Measurements from ENCODE around the gene ZNF516.

ZNF516 gene

GRCh38 chr18:76365561-76365960 lies 129.5 kb downstream of the ZNF516 start:
- Histone ChIP-seq H3K27me3 (ENCODE audit: control insufficient read depth in 1 of 2, insufficient read depth in 2 of 2, low read length in 2 of 2) (no peaks in the 10 kb centered on the region), H3K9me3 (ENCODE audit: control insufficient read depth in 1 of 2, low read length in 2 of 2) (no peaks in the 10 kb centered on the region), H3K36me3 (ENCODE audit: control insufficient read depth in 1 of 2, insufficient read depth in 2 of 2, low read length in 2 of 2) (peaks cover 23 to 37% of the 10 kb centered on the region in 2 donors), H3K4me1 (ENCODE audit: control insufficient read depth in 1 of 2, insufficient read depth in 2 of 2, low read length in 2 of 2) (peaks cover 0 to 4% of the 10 kb centered on the region in 2 donors), H3K9ac (ENCODE audit: low read depth in 1 of 2, low read length in 2 of 2) (no peak overlapping the region), H3K27ac (ENCODE audit: low read depth, low read length) (no peak overlapping the region), H3K4me3 (ENCODE audit: low read depth in 1 of 2, low read length in 2 of 2) (no peak overlapping the region)

- H3K4me3 ChIP-seq (ENCODE audit: low read depth in 1 of 2, low read length in 2 of 2), result no peak overlapping the region
- H3K9me3 ChIP-seq (ENCODE audit: control insufficient read depth in 1 of 2, low read length in 2 of 2), result no peaks in the 10 kb centered on the region
- H3K27me3 ChIP-seq (ENCODE audit: control insufficient read depth in 1 of 2, insufficient read depth in 2 of 2, low read length in 2 of 2), result no peaks in the 10 kb centered on the region
- H3K9ac ChIP-seq (ENCODE audit: low read depth in 1 of 2, low read length in 2 of 2), result no peak overlapping the region
- no peak overlapping the region for H3K27ac ChIP-seq (ENCODE audit: low read depth, low read length)
- peaks cover 0 to 4% of the 10 kb centered on the region in 2 donors for H3K4me1 ChIP-seq (ENCODE audit: control insufficient read depth in 1 of 2, insufficient read depth in 2 of 2, low read length in 2 of 2)
- H3K36me3 ChIP-seq (ENCODE audit: control insufficient read depth in 1 of 2, insufficient read depth in 2 of 2, low read length in 2 of 2), result peaks cover 15 to 27% of the 10 kb centered on the region in 2 donors
These were observed 130.5 kb downstream of the ZNF516 start for GRCh38 chr18:76364282-76365259.

DNA sequence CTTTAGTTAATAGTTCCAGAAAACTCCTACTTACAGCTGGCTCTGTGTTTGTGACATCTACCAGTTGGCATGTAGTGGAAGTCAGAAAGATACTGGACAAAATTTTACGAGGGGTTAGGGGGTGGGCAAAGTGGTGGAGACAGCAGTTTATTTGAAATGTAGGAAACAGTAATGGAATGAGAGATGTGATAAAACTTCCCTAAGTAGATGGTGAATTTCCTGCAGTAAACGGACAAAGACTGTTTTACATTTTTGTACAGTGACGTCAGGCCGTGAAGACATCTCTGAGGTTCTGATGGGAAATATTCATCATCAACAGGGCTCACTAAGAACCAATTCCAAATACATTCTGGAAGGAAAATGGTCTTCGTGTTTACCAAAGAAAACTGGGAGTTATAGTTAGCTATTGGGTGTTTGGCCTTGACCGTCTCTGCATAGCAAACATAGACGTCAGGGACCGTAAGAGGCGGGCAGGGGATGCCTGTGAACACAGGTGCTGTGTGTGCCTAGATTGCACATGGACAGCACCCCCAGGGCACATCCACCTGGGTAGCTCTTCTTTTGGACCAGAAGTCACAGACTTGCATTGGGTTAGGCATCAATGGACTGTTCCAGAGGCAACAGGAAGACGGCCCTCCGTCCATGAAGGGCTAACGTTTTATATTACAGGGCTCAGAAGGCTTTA lies 131.5 kb downstream of the ZNF516 start:
- H3K4me3 ChIP-seq (ENCODE audit: low read depth in 1 of 2, low read length in 2 of 2), result no peak overlapping the region
- no peaks in the 10 kb centered on the region for H3K9me3 ChIP-seq (ENCODE audit: control insufficient read depth in 1 of 2, low read length in 2 of 2)

DNA sequence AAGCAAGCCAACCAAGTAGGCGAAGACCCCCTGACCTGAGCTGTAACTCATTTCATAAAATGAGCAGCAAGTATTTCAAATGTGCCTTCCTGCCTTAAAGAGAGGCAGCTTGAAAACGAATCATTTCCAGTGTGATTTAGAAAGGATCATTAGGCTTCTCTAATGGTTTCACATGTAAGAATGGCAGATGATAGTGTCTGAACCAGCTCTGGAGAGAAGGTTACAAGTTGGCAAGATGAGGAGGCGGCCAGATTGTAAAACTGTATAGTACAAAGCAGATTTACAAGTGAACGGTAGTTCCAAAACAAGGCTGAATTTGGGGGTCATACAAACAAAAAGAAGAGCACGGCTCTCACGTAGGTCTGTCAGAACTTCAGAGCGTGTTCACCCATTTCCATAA lies 132.4 kb downstream of the ZNF516 start:
- H3K9ac ChIP-seq (ENCODE audit: low read depth in 1 of 2, low read length in 2 of 2), result no peak overlapping the region
- peaks cover 15 to 32% of the 10 kb centered on the region in 2 donors for H3K36me3 ChIP-seq (ENCODE audit: control insufficient read depth in 1 of 2, insufficient read depth in 2 of 2, low read length in 2 of 2)
- H3K27ac ChIP-seq (ENCODE audit: low read depth, low read length), result no peak overlapping the region
- H3K9me3 ChIP-seq (ENCODE audit: control insufficient read depth in 1 of 2, low read length in 2 of 2), result no peaks in the 10 kb centered on the region
- peaks cover 0 to 4% of the 10 kb centered on the region in 2 donors for H3K4me1 ChIP-seq (ENCODE audit: control insufficient read depth in 1 of 2, insufficient read depth in 2 of 2, low read length in 2 of 2)
- no peaks in the 10 kb centered on the region for H3K27me3 ChIP-seq (ENCODE audit: control insufficient read depth in 1 of 2, insufficient read depth in 2 of 2, low read length in 2 of 2)
- H3K4me3 ChIP-seq (ENCODE audit: low read depth in 1 of 2, low read length in 2 of 2), result no peak overlapping the region

More for the DNA sequence above, 131.5 kb downstream of the ZNF516 start:
- Histone ChIP-seq H3K27ac (ENCODE audit: low read depth, low read length) (no peak overlapping the region), H3K27me3 (ENCODE audit: control insufficient read depth in 1 of 2, insufficient read depth in 2 of 2, low read length in 2 of 2) (no peaks in the 10 kb centered on the region), H3K4me1 (ENCODE audit: control insufficient read depth in 1 of 2, insufficient read depth in 2 of 2, low read length in 2 of 2) (peaks cover 0 to 4% of the 10 kb centered on the region in 2 donors), H3K36me3 (ENCODE audit: control insufficient read depth in 1 of 2, insufficient read depth in 2 of 2, low read length in 2 of 2) (peaks cover 15 to 30% of the 10 kb centered on the region in 2 donors), H3K9ac (ENCODE audit: low read depth in 1 of 2, low read length in 2 of 2) (no peak overlapping the region)

DNA sequence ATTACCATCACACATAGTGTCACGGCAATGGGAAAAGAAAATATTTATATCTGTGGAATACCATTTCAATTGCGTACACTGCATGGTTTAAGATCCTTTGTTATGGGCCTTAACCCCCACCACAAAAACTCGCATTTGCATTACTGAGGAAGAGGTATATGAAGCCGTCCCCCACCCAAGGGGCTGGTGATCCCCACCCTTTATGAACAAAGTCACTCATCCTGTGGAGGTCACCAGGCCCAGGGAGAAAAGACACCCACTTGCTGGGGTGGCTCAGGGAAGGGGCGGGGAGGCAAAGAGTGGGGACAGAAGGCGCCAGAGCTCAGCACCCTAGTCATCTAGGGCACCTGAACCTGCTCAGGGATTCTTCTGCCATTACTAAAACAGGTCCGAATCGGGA lies 133.8 kb downstream of the ZNF516 start:
- Histone ChIP-seq H3K9ac (ENCODE audit: low read depth in 1 of 2, low read length in 2 of 2) (no peak overlapping the region), H3K9me3 (ENCODE audit: control insufficient read depth in 1 of 2, low read length in 2 of 2) (no peaks in the 10 kb centered on the region), H3K4me1 (ENCODE audit: control insufficient read depth in 1 of 2, insufficient read depth in 2 of 2, low read length in 2 of 2) (peaks cover 0 to 4% of the 10 kb centered on the region in 2 donors), H3K36me3 (ENCODE audit: control insufficient read depth in 1 of 2, insufficient read depth in 2 of 2, low read length in 2 of 2) (peaks cover 15 to 44% of the 10 kb centered on the region in 2 donors), H3K27me3 (ENCODE audit: control insufficient read depth in 1 of 2, insufficient read depth in 2 of 2, low read length in 2 of 2) (no peaks in the 10 kb centered on the region), H3K27ac (ENCODE audit: low read depth, low read length) (no peak overlapping the region), H3K4me3 (ENCODE audit: low read depth in 1 of 2, low read length in 2 of 2) (no peak overlapping the region)

DNA sequence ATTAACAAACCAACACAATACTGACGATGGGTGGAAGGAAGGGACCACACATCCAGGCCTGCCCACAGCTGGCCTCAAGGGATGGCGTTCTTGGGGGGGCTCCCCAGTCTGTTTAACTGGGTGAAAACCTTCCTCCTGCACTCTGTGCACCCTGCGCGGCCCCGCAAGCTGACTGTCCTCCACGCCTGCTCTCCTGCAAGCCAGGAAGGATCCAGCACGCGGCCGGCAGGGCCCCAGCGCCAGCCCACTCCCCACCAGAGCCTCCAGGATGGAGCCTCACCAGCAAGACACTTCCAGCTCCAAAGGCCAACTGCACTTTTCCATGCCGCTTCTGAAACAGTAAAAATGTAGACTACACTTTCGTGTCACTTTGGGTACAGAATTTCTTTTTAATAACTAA lies 135.1 kb downstream of the ZNF516 start:
- Histone ChIP-seq H3K9me3 (ENCODE audit: control insufficient read depth in 1 of 2, low read length in 2 of 2) (no peaks in the 10 kb centered on the region), H3K4me3 (ENCODE audit: low read depth in 1 of 2, low read length in 2 of 2) (no peak overlapping the region), H3K27ac (ENCODE audit: low read depth, low read length) (no peak overlapping the region), H3K4me1 (ENCODE audit: control insufficient read depth in 1 of 2, insufficient read depth in 2 of 2, low read length in 2 of 2) (no peaks in the 10 kb centered on the region), H3K36me3 (ENCODE audit: control insufficient read depth in 1 of 2, insufficient read depth in 2 of 2, low read length in 2 of 2) (peaks cover 15 to 44% of the 10 kb centered on the region in 2 donors), H3K9ac (ENCODE audit: low read depth in 1 of 2, low read length in 2 of 2) (no peak overlapping the region), H3K27me3 (ENCODE audit: control insufficient read depth in 1 of 2, insufficient read depth in 2 of 2, low read length in 2 of 2) (no peaks in the 10 kb centered on the region)

DNA sequence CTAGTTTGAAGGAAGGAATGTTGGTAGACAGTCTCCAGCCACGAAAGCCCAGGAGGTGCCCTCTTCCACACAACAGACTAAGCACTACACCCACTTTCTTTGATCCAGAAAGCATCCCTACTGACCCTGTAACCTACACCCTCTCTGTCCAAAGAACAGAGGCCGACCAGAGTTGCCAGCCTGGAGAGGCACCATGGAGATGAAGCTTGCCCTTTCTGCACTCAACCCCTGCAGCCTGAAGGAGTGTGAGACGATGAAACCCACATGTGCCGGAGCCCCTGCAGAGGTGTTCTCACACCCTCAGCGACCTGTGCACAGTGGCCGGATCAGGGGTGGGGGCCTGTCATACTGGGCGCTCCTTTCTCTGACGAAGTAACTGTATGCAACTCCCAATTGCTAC lies 136.3 kb downstream of the ZNF516 start:
- Histone ChIP-seq H3K4me3 (ENCODE audit: low read depth in 1 of 2, low read length in 2 of 2) (no peak overlapping the region), H3K36me3 (ENCODE audit: control insufficient read depth in 1 of 2, insufficient read depth in 2 of 2, low read length in 2 of 2) (peaks cover 11 to 41% of the 10 kb centered on the region in 2 donors), H3K27me3 (ENCODE audit: control insufficient read depth in 1 of 2, insufficient read depth in 2 of 2, low read length in 2 of 2) (no peaks in the 10 kb centered on the region), H3K9ac (ENCODE audit: low read depth in 1 of 2, low read length in 2 of 2) (no peak overlapping the region), H3K9me3 (ENCODE audit: control insufficient read depth in 1 of 2, low read length in 2 of 2) (no peaks in the 10 kb centered on the region), H3K4me1 (ENCODE audit: control insufficient read depth in 1 of 2, insufficient read depth in 2 of 2, low read length in 2 of 2) (no peaks in the 10 kb centered on the region), H3K27ac (ENCODE audit: low read depth, low read length) (no peak overlapping the region)

DNA sequence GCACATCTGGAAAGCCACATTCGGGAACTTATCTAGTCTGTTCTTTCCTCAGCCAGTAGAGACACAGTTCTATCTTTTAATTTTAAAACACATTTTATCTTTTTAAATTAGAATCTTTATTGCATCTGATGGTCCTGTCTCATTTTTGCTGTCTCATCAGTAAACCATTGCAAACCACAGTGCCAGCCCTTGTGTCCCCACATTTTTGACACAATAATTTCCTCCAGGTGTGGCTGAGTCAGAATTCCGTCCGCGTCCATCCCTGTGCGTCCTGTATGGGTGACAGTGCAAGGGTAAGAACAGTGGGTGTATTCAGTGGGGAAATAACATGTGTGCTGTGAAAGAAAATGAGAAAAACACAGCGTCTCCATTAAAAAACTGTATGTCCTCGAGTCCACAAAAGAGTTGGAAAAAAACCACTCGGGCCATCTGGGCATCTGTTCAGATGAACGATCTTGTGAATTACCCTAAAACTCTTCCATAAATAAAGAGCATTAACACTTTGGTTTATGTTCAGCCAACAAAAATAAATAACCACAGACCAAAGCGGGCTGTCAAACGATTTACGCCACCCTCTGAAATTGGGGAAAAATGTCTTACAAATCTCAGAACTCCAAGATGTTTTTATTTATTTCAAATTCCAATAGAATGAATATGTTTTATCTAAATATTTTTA lies 137.3 kb downstream of the ZNF516 start:
- peaks cover 9 to 36% of the 10 kb centered on the region in 2 donors for H3K36me3 ChIP-seq (ENCODE audit: control insufficient read depth in 1 of 2, insufficient read depth in 2 of 2, low read length in 2 of 2)
- no peaks in the 10 kb centered on the region for H3K27me3 ChIP-seq (ENCODE audit: control insufficient read depth in 1 of 2, insufficient read depth in 2 of 2, low read length in 2 of 2)
- H3K9ac ChIP-seq (ENCODE audit: low read depth in 1 of 2, low read length in 2 of 2), result no peak overlapping the region
- H3K4me3 ChIP-seq (ENCODE audit: low read depth in 1 of 2, low read length in 2 of 2), result no peak overlapping the region
- no peaks in the 10 kb centered on the region for H3K9me3 ChIP-seq (ENCODE audit: control insufficient read depth in 1 of 2, low read length in 2 of 2)
- no peaks in the 10 kb centered on the region for H3K4me1 ChIP-seq (ENCODE audit: control insufficient read depth in 1 of 2, insufficient read depth in 2 of 2, low read length in 2 of 2)
- H3K27ac ChIP-seq (ENCODE audit: low read depth, low read length), result no peak overlapping the region

GRCh38 chr18:76357174-76357573 lies 137.9 kb downstream of the ZNF516 start:
- no peak overlapping the region for H3K9ac ChIP-seq (ENCODE audit: low read depth in 1 of 2, low read length in 2 of 2)
- H3K27ac ChIP-seq (ENCODE audit: low read depth, low read length), result no peak overlapping the region
- no peak overlapping the region for H3K4me3 ChIP-seq (ENCODE audit: low read depth in 1 of 2, low read length in 2 of 2)
- no peaks in the 10 kb centered on the region for H3K9me3 ChIP-seq (ENCODE audit: control insufficient read depth in 1 of 2, low read length in 2 of 2)
- H3K36me3 ChIP-seq (ENCODE audit: control insufficient read depth in 1 of 2, insufficient read depth in 2 of 2, low read length in 2 of 2), result peaks cover 9 to 32% of the 10 kb centered on the region in 2 donors
- H3K27me3 ChIP-seq (ENCODE audit: control insufficient read depth in 1 of 2, insufficient read depth in 2 of 2, low read length in 2 of 2), result no peaks in the 10 kb centered on the region
- no peaks in the 10 kb centered on the region for H3K4me1 ChIP-seq (ENCODE audit: control insufficient read depth in 1 of 2, insufficient read depth in 2 of 2, low read length in 2 of 2)

GRCh38 chr18:76356666-76357065 lies 138.4 kb downstream of the ZNF516 start:
- no peaks in the 10 kb centered on the region for H3K9me3 ChIP-seq (ENCODE audit: control insufficient read depth in 1 of 2, low read length in 2 of 2)
- H3K27ac ChIP-seq (ENCODE audit: low read depth, low read length), result no peak overlapping the region
- H3K27me3 ChIP-seq (ENCODE audit: control insufficient read depth in 1 of 2, insufficient read depth in 2 of 2, low read length in 2 of 2), result no peaks in the 10 kb centered on the region
- H3K9ac ChIP-seq (ENCODE audit: low read depth in 1 of 2, low read length in 2 of 2), result no peak overlapping the region
- peaks cover 7 to 27% of the 10 kb centered on the region in 2 donors for H3K36me3 ChIP-seq (ENCODE audit: control insufficient read depth in 1 of 2, insufficient read depth in 2 of 2, low read length in 2 of 2)
- no peak overlapping the region for H3K4me3 ChIP-seq (ENCODE audit: low read depth in 1 of 2, low read length in 2 of 2)
- H3K4me1 ChIP-seq (ENCODE audit: control insufficient read depth in 1 of 2, insufficient read depth in 2 of 2, low read length in 2 of 2), result no peaks in the 10 kb centered on the region
